GM21447 (cell line): ENCODE measurements around the gene B4GALNT4.
"Not testable (repeated sequence)": the region's sequence is repeated elsewhere in the genome, so short reads cannot be mapped to it uniquely, and the experiment has no call there.

Source experiments
- ATAC-seq: cut with Tn5 transposase; IDR thresholded peaks from one replicate; pipeline ENCODE4 v1.9.1; 2021; ENCODE audit not compliant: unreplicated experiment

B4GALNT4 gene

GRCh38 chr11:358129-358800, 11.0 kb upstream of the B4GALNT4 start:
- ATAC-seq: no peak

- ATAC-seq: no peak
These were observed 10.1 kb upstream of the B4GALNT4 start for GRCh38 chr11:359181-359714.

GRCh38 chr11:360326-361280, 8.7 kb upstream of the B4GALNT4 start:
- no peak for ATAC-seq

GRCh38 chr11:362642-363442, 6.5 kb upstream of the B4GALNT4 start:
- no peak for ATAC-seq

GRCh38 chr11:363443-363805, 5.9 kb upstream of the B4GALNT4 start:
- not testable (repeated sequence) for ATAC-seq

GRCh38 chr11:363948-364761, 5.1 kb upstream of the B4GALNT4 start:
- ATAC-seq: no peak

- no peak for ATAC-seq
These were observed 4.1 kb upstream of the B4GALNT4 start for GRCh38 chr11:364991-365725.

- ATAC-seq: no peak
These were observed 3.5 kb upstream of the B4GALNT4 start for GRCh38 chr11:365831-366230.

GRCh38 chr11:367956-368413, 1.3 kb upstream of the B4GALNT4 start:
- no peak for ATAC-seq

GRCh38 chr11:368414-369335, 624 bp upstream of the B4GALNT4 start:
- ATAC-seq: no peak

- no peak for ATAC-seq
These were observed 1.0 kb downstream of the B4GALNT4 start for GRCh38 chr11:370070-370941.

GRCh38 chr11:371051-371450, 1.8 kb downstream of the B4GALNT4 start:
- no peak for ATAC-seq

GRCh38 chr11:371716-372590, 2.7 kb downstream of the B4GALNT4 start:
- ATAC-seq: no peak

- no peak for ATAC-seq
These were observed 3.8 kb downstream of the B4GALNT4 start for GRCh38 chr11:372809-373715.

GRCh38 chr11:373716-374551, 4.6 kb downstream of the B4GALNT4 start:
- no peak for ATAC-seq
